ENCODE results near the gene REN.

Gene REN

GRCh38 chr1:204190212-204191211 lies 24.4 kb upstream of the REN start:
- DNase-seq, result peak; percentile 91

GRCh38 chr1:204188959-204189639 lies 23.0 kb upstream of the REN start:
- DNase-seq, result no peak

- no peak for DNase-seq
Measured at GRCh38 chr1:204186597-204186996, 20.5 kb upstream of the REN start.

- no peak for DNase-seq
Measured at GRCh38 chr1:204181116-204181515, 15.0 kb upstream of the REN start.

GRCh38 chr1:204180133-204180532 lies 14.0 kb upstream of the REN start:
- DNase-seq, result no peak

GRCh38 chr1:204178487-204179281 lies 12.5 kb upstream of the REN start:
- peak; percentile 28 for DNase-seq

- peak; percentile 90 for DNase-seq
Measured at GRCh38 chr1:204177133-204177532, 11.0 kb upstream of the REN start.

- DNase-seq, result no peak
Measured at GRCh38 chr1:204176049-204176448, 9.9 kb upstream of the REN start.

GRCh38 chr1:204174958-204175357 lies 8.8 kb upstream of the REN start:
- DNase-seq, result no peak

GRCh38 chr1:204172404-204173029 lies 6.4 kb upstream of the REN start:
- no peak for DNase-seq

GRCh38 chr1:204171751-204172178 lies 5.6 kb upstream of the REN start:
- peak; percentile 63 for DNase-seq

GRCh38 chr1:204170494-204171155 lies 4.5 kb upstream of the REN start:
- DNase-seq, result no peak

GRCh38 chr1:204169858-204170257 lies 3.7 kb upstream of the REN start:
- no peak for DNase-seq

GRCh38 chr1:204167730-204168129 lies 1.6 kb upstream of the REN start:
- no peak for DNase-seq

GRCh38 chr1:204162494-204163074 lies 3.6 kb downstream of the REN start:
- DNase-seq, result peak; percentile 43

- no peak for DNase-seq
Measured at GRCh38 chr1:204161609-204162493, 4.3 kb downstream of the REN start.

- no peak for DNase-seq
Measured at GRCh38 chr1:204157962-204158361, 8.2 kb downstream of the REN start.

GRCh38 chr1:204155881-204156280 lies 10.3 kb downstream of the REN start:
- DNase-seq, result no peak

- no peak for DNase-seq
Measured at GRCh38 chr1:204154568-204155255, 11.4 kb downstream of the REN start.

- no peak for DNase-seq
Measured at GRCh38 chr1:204153667-204154066, 12.5 kb downstream of the REN start.
